Osteoblast (primary cell): ENCODE results near the gene NAA30. TPM values are rescaled to one million over a fixed set of nuclear protein-coding genes. Genes with fewer than 3 reads are reported as not detected.

Experiments
- DNase-seq: peaks from one replicate; pipeline ENCODE4 v3.0.0; 2011; ENCODE audit warnings: low spot score, mixed read lengths; ENCODE audit not compliant: insufficient read length; ENCODE audit errors: missing footprints
- H2AFZ ChIP-seq: 2 replicates; pipeline ENCODE4 v1.6.0; 2011; ENCODE audit warnings: mild to moderate bottlenecking, low read length
- H3K27ac ChIP-seq: 2 replicates; pipeline ENCODE4 v1.5.1; 2011; ENCODE audit warnings: mild to moderate bottlenecking, low read depth, low read length, moderate library complexity
- H3K27me3 ChIP-seq: 2 replicates; pipeline ENCODE4 v1.6.0; 2012; ENCODE audit warnings: mild to moderate bottlenecking, control low read depth, inconsistent platforms, low read length, moderate library complexity; ENCODE audit not compliant: insufficient read depth
- H3K36me3 ChIP-seq: 2 replicates; pipeline ENCODE4 v1.5.1; 2011; ENCODE audit warnings: mild to moderate bottlenecking, low read length, control low read depth, moderate library complexity; ENCODE audit not compliant: insufficient read depth
- H3K4me1 ChIP-seq: 2 replicates; pipeline ENCODE4 v1.5.1; 2011; ENCODE audit warnings: mild to moderate bottlenecking, low read length, control low read depth, moderate library complexity; ENCODE audit not compliant: insufficient read depth
- H3K4me2 ChIP-seq: 2 replicates; pipeline ENCODE4 v1.6.0; 2011; ENCODE audit warnings: mild to moderate bottlenecking, low read length; ENCODE audit not compliant: insufficient read depth
- H3K4me3 ChIP-seq: fragments of 200-600 bp; sonication (generic); 3 replicates; pipeline ENCODE4 v1.5.1; 2012; ENCODE audit warnings: mild to moderate bottlenecking, low read length, inconsistent platforms; ENCODE audit not compliant: insufficient read depth
- H3K79me2 ChIP-seq: 2 replicates; pipeline ENCODE4 v1.6.0; 2012; ENCODE audit warnings: mild to moderate bottlenecking, low read length, control low read depth, inconsistent platforms; ENCODE audit not compliant: insufficient read depth
- H3K9me3 ChIP-seq: 2 replicates; pipeline ENCODE4 v1.5.1; 2011; ENCODE audit warnings: low read depth, low read length, control low read depth
- H4K20me1 ChIP-seq: 2 replicates; pipeline ENCODE4 v1.6.0; 2012; ENCODE audit warnings: mild to moderate bottlenecking, low read length, control low read depth; ENCODE audit not compliant: insufficient read depth
- CTCF ChIP-seq: IDR thresholded peaks from 2 replicates; pipeline ENCODE4 v1.5.1; 2011; ENCODE audit warnings: mild to moderate bottlenecking, low read depth, low read length, moderate library complexity; ENCODE audit errors: extremely low read depth
- total RNA-seq: library from RNA; depleted of rRNA; stranded (reverse); fragments of >200 nt; gene quantifications from 2 replicates; pipeline ENCODE4 v1.2.3, GENCODE V29; 2012

NAA30 gene
- total RNA-seq, 1 donor: 19.5 TPM

- no peaks in the 10 kb centered on the region for H4K20me1 ChIP-seq
- TF ChIP-seq CTCF: no peak
- H3K4me3 ChIP-seq: no peak overlapping the region
- no peak overlapping the region for H2AFZ ChIP-seq
- H3K9me3 ChIP-seq: no peaks in the 10 kb centered on the region
- DNase-seq: no peak
- no peaks in the 10 kb centered on the region for H3K79me2 ChIP-seq
- H3K4me1 ChIP-seq: no peaks in the 10 kb centered on the region
- H3K36me3 ChIP-seq: no peaks in the 10 kb centered on the region
- H3K4me2 ChIP-seq: no peak overlapping the region
- no peak overlapping the region for H3K27ac ChIP-seq
- H3K27me3 ChIP-seq: no peaks in the 10 kb centered on the region
Observed at GRCh38 chr14:57462551-57462950, 72.2 kb downstream of the NAA30 start.

GRCh38 chr14:57464008-57464730 is 73.8 kb downstream of the NAA30 start:
- no peak overlapping the region for H2AFZ ChIP-seq
- H3K4me2 ChIP-seq: no peak overlapping the region
- H3K27me3 ChIP-seq: no peaks in the 10 kb centered on the region
- no peaks in the 10 kb centered on the region for H3K79me2 ChIP-seq
- H3K9me3 ChIP-seq: no peaks in the 10 kb centered on the region
- H3K4me3 ChIP-seq: no peak overlapping the region
- H3K4me1 ChIP-seq: no peaks in the 10 kb centered on the region
- peak; percentile 23 for DNase-seq
- no peaks in the 10 kb centered on the region for H4K20me1 ChIP-seq
- TF ChIP-seq CTCF: no peak
- no peak overlapping the region for H3K27ac ChIP-seq
- no peaks in the 10 kb centered on the region for H3K36me3 ChIP-seq

Other genes starting within 250 kb of the NAA30 start
- gene EXOC5, start 121.7 kb upstream of the NAA30 start, total RNA-seq: 78.1 and 80.3 TPM in 2 replicates
- gene AP5M1, start 121.6 kb upstream of the NAA30 start, total RNA-seq: 23.5 and 25.0 TPM in 2 replicates
- not detected in 2 replicates for gene CCDC198, start 103.3 kb downstream of the NAA30 start, total RNA-seq